ENCODE data around the gene CTTNBP2.

Gene CTTNBP2

DNA sequence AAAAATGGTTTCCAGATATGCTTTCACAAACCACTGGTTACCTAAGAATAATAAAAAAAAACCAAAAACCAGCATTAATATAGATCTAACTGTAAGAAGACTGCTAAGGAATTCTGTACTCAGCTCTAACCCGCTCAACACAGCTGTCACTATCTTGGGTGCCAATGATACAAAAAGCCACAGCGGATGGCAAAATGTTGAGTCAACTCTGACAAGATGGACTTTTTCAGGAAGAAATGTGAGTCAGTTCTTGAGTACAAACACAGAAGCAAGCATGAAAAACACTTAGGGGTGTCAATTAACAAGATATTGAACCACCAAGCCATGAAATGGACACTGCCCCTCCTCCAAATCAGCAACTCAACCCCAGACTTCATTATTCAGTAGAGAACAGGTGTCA is 55.0 kb downstream of the CTTNBP2 start:
- no peak for DNase-seq (ENCODE audit: low spot score)

GRCh38 chr7:117816727-117817126 is 56.5 kb downstream of the CTTNBP2 start:
- no peak for DNase-seq (ENCODE audit: low spot score)

- no peak for DNase-seq (ENCODE audit: low spot score)
These were observed 61.5 kb downstream of the CTTNBP2 start for GRCh38 chr7:117811696-117812095.

DNA sequence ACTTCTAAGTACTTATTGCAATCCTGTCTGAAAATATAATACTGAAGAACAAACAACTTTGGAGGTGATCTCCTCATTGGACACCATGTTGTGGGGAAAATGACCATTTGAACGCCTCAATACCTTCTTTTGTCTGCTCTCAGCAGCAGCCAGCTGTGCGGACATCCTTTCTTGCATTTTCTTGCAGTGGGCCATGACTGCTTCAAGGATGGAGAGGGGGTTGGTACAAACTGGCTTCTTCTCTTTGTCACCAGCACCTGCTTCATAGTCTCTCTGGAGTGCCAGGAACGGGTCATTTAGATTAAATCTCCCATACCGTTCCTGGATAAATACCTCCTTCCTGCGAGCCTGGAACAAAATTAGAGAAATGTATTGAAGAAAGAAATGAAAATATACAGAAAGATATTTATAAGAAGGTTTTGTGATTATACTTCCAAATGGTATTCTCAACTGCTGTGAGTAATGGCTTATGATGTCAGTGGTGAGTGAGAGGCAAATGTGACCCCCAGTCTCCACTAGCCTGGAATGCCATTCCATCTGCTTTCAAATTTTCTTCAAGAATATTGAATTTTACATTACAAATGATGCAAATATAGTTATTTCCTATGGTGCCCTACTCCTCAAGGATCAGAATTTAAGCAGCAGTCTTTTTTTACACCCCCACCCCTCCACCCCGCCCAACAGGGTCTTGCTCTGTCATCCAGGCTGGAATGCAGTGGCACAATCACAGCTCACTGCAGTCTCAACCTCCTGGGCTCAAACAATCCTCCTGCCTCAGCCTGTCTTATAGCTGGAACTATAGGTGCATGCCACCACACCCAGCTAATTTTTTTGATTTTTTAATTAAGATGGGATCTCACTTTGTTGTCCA is 62.4 kb downstream of the CTTNBP2 start:
- DNase-seq (ENCODE audit: low spot score), result no peak

DNA sequence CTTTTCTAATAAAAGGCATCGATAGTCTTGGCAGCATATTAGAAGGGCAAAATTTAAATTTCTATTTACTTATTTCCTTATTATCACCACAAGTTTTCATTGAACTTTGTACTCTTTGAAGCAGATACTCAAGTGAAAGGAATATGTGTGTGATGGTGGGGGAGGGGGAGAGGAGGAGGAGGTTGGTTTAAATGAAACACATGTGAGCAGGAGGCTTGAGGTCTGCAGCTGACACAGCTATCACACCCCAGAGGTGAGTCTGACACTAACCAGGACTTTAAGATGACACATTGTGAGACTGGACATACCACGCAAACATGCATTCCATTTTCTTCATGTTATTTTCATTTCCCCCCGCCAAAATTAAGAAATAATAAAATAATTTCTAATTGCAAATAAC is 63.3 kb downstream of the CTTNBP2 start:
- DNase-seq (ENCODE audit: low spot score), result no peak

GRCh38 chr7:117808910-117809705 is 64.1 kb downstream of the CTTNBP2 start:
- no peak for DNase-seq (ENCODE audit: low spot score)

DNA sequence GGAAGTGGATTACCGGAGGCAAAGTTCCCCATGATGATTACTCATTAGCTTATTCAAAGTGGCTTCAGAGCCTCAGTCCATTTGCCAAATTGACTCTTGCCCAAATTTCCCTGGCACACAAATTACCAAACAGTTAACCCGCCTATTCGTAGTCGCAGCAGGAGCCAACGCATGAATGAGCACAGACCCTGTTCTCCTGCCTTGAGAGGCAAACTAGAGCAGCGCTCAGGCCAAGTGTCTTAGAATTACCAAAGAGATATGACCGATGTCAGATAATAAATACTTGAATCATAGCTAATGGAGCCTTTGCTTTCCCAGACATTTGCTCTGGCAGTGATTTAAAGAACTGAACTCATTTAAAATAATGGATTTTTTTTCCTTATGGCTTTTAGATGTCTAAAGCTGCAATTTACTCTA is 64.9 kb downstream of the CTTNBP2 start:
- DNase-seq (ENCODE audit: low spot score), result peak; percentile 75

DNA sequence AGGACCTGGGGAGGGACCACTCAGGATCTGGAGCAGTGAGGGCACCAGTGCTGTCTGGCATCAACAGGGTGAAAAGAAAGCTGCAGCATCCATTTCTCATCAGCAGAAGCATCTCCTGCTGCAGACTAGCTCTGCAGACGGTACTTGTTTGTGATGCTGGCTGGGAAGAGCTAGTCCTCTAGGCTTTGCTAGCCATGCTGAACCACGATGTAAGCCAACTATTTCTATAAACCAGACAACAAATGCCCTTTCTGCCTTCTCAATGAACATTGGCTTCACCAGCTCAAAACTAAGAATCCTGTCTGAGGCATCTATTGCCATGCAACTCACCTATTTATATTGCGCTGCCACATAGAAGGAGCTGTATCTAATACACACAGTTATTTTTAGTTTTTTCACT is 65.6 kb downstream of the CTTNBP2 start:
- DNase-seq (ENCODE audit: low spot score), result no peak

GRCh38 chr7:117806011-117806410 is 67.2 kb downstream of the CTTNBP2 start:
- peak; percentile 69 for DNase-seq (ENCODE audit: low spot score)

DNA sequence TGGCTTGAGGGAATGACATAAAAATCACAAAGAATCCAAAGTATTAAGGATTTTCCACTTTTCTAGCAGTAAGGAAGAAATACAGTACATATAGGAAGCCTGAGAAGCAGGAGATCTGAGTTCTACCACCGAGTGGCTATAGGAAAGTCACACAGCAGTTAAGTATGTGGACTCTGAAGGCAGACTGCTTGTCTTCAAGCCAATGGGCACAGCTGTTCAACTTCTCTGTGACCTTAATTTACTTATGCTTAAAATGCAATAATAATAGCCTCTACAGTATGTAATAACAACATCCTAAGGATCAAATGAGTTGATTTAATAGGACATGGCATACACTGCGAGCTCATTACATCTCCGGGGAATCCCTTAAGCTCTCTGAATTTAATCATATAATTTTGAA is 68.0 kb downstream of the CTTNBP2 start:
- DNase-seq (ENCODE audit: low spot score), result no peak

DNA sequence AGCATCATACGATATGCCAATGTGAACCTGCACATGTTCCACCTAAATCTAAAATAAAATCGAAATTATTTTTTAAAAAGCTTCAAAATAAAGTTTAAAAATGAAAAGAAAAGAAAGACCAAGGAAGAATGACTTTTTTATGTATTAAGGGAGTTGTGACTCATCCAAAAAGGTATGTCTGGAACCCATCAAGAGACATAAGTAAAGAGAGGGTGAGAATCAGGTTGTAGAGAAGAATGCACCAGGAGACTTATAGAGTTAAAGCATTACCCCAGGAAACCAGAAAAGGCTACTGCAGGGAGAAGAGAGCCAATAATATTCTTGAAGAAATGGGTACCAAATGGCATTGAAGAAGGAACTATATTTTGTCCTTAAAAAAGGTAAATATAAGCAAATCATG is 69.8 kb downstream of the CTTNBP2 start:
- no peak for DNase-seq (ENCODE audit: low spot score)

GRCh38 chr7:117802660-117803059 is 70.6 kb downstream of the CTTNBP2 start:
- DNase-seq (ENCODE audit: low spot score), result no peak

DNA sequence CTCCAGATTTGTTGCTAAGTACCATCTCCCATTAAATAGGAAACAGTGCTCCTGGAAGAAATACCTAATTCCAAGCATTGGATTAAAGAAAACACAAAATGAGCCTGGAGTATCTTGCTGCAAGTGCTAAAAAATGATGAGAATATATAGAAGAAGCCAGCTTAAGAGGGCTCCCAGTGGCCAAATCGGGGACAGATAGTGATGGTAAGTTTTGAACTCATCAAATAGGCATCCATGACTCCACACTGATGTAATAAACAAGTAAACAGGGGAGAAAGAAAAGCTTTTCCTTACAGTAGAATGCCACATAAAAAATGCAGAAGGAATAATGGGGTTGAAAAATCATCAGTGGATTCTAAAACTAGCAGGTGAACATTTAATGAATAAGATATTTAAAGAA is 72.4 kb downstream of the CTTNBP2 start:
- no peak for DNase-seq (ENCODE audit: low spot score)

- no peak for DNase-seq (ENCODE audit: low spot score)
These were observed 72.8 kb downstream of the CTTNBP2 start for GRCh38 chr7:117800406-117800805.

DNA sequence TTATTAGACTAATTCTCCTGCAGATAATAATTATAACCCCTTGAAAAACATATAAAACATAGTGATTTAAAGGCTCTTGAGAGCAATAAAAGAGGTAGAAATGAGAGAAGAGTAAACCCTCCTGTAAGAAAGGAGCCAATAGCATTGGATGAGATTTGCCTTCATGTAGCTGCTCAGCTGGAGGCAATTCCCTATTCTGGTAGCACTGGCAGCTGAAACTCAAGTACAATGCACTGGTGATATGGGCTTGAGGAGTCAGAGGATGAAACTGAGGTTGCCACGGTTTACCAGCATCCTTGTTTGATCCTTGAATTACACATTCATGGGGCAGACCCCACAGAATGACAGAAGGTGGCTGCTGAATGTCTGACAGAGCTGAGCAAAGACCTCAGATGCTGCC is 76.4 kb downstream of the CTTNBP2 start:
- no peak for DNase-seq (ENCODE audit: low spot score)

DNA sequence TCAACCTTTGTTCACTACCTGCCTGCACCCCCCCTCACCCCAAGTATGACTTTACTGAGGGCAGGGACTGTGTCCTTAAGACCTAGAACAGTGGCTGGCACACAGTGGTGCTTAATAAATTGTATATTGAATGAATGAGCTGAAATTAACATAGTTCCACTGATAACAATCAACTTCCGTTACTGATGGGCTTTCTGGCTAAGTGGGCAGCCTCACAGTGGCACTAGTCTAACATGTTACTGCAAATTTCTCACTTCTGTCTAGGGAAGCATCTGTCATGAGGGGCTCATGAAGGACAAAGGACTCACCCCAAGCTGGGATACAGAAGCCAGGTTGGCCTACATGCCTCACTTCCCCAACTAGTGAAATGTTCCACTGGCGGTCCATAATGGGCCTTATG is 79.3 kb downstream of the CTTNBP2 start:
- no peak for DNase-seq (ENCODE audit: low spot score)

GRCh38 chr7:117793521-117793920 is 79.7 kb downstream of the CTTNBP2 start:
- no peak for DNase-seq (ENCODE audit: low spot score)

GRCh38 chr7:117791877-117792780 is 81.1 kb downstream of the CTTNBP2 start:
- DNase-seq (ENCODE audit: low spot score), result peak; percentile 56

- no peak for DNase-seq (ENCODE audit: low spot score)
These were observed 82.5 kb downstream of the CTTNBP2 start for GRCh38 chr7:117790731-117791130.

DNA sequence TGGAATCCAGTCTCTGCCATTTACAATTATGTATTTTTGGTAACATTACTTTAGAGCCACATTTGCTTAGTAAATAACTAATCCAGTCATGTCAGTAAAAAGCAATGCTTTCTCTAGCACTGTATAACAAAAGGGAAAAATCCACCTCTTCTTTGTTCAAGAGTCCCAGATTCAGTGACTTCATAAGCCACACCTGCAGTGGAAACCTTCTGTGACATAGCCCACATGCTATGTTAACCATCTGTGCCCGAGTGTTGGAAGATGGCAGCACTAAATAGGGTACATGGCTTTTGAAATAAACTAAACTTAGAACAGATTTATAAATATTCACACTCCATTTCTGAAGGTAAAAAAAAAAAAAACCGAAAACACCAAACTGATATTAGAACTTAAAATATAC is 83.0 kb downstream of the CTTNBP2 start:
- DNase-seq (ENCODE audit: low spot score), result no peak

DNA sequence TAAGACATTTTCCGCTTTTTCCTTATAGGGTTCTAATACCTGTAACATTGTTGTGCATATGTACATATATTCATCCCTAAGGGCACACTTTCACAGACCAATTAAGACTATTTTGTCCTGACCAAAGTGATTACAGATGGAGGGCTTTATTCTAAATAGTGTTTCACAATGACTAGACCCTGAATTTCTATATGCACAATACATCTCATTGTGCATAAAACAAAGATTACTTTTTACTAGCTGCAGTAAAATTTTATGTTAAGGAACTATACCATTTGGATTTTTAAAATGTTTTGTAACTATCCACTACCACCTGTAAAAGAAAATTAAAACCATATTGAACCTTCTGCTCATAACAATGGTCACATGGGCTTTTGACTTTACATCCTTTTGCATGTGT is 87.8 kb downstream of the CTTNBP2 start:
- DNase-seq (ENCODE audit: low spot score), result no peak

DNA sequence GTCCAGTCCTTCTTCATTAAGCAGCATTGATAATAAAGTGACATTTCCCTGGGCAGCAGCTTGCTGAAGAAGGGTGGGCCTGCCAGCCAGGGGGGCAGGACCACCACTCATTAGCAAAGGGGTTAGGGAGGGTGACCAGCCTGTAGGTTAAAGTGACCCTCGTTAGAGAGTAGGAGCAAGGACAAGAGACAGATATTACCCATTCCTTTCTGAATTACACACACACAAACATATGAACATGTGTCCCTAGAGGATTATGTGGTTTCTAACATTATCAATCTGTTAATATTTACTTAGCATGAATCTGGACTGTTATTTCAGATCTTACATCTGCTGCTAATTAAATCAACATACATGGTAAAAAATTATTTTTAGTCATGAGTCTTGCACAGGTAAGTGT is 88.9 kb downstream of the CTTNBP2 start:
- no peak for DNase-seq (ENCODE audit: low spot score)

All from putamen (tissue), 1 donor.